LNCAP (cell line): Measurements from ENCODE around the gene CCSER1.

Experiments used
- CTCF ChIP-seq: fragments of 450-650 bp; IDR thresholded peaks from 2 replicates; pipeline ENCODE4 v1.5.1; 2017; ENCODE audit warnings: mild to moderate bottlenecking

CCSER1 gene

GRCh38 chr4:90118527-90119195, 8.5 kb upstream of the CCSER1 start:
- no peak for TF ChIP-seq CTCF

GRCh38 chr4:90120037-90120436, 7.2 kb upstream of the CCSER1 start:
- TF ChIP-seq CTCF, result no peak

- TF ChIP-seq CTCF, result no peak
Observed at GRCh38 chr4:90120815-90121214, 6.4 kb upstream of the CCSER1 start.

- TF ChIP-seq CTCF, result no peak
Observed at GRCh38 chr4:90121676-90122354, 5.4 kb upstream of the CCSER1 start.

- no peak for TF ChIP-seq CTCF
Observed at GRCh38 chr4:90122355-90122748, 4.8 kb upstream of the CCSER1 start.

- TF ChIP-seq CTCF, result no peak
Observed at GRCh38 chr4:90124276-90124675, 2.9 kb upstream of the CCSER1 start.

GRCh38 chr4:90126805-90127204, 389 bp upstream of the CCSER1 start:
- TF ChIP-seq CTCF, result no peak
